ENCODE data around the gene GCDH. TPM values are rescaled to one million over a fixed set of nuclear protein-coding genes. Genes with fewer than 3 reads are reported as not detected.

The GCDH gene
- total and polyA plus RNA-seq, 2 donors from 2014 or later = 21.9 to 45.6 TPM

DNA sequence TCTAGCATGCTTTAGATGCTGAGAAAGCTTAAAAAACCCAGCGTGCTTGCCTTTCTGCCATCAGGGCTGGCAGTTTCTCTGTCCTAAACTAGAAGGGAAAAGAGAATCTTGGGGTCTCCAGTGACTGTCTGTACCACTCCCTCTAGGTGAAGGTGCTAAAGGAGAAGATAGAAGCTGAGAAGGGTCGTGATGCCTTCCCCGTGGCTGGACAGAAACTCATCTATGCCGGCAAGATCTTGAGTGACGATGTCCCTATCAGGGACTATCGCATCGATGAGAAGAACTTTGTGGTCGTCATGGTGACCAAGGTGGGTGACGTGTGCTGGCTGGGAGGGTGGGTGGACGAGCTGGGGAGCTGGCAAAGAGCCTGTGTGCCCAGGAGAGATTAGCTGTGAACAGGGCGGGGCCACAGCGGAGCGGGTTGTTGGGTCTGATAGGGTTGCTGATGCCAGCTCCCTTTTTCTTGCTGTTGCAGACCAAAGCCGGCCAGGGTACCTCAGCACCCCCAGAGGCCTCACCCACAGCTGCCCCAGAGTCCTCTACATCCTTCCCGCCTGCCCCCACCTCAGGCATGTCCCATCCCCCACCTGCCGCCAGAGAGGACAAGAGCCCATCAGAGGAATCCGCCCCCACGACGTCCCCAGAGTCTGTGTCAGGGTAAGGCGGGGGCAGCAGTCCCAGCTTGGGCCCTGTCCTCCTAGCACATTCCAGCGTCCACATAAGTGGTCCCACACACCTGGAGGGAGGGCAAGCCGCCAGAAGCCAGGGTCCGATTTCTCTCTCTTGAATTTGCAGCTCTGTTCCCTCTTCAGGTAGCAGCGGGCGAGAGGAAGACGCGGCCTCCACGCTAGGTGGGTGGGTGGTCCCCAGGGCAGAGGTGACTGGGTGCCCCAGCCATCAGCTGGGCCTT, 57.0 kb downstream of the GCDH start:
- Histone ChIP-seq H3K36me3 (ENCODE audit: control insufficient read depth in 2 of 3, insufficient read depth in 3 of 3, low read length in 3 of 3) (peaks cover 11 to 34% (median 31%) of the 10 kb centered on the region in 3 donors), H3K9ac (ENCODE audit: low read length in 3 of 3) (no peak overlapping the region), H3K9me3 (ENCODE audit: control insufficient read depth in 2 of 3, insufficient read depth in 1 of 3, low read length in 3 of 3) (no peaks in the 10 kb centered on the region), H3K4me3 (ENCODE audit: low read length in 3 of 3) (no peak overlapping the region), H3K27me3 (ENCODE audit: control insufficient read depth, insufficient read depth, low read length) (no peaks in the 10 kb centered on the region), H3K4me1 (ENCODE audit: control insufficient read depth in 2 of 3, insufficient read depth in 2 of 3, low read depth in 1 of 3, low read length in 3 of 3) (peaks cover 0 to 21% (median 12%) of the 10 kb centered on the region in 3 donors), H3K27ac (ENCODE audit: low read depth in 2 of 2, low read length in 2 of 2) (no peak overlapping the region)
- peak in 2 of 5 donors; percentile 61 to 77 for DNase-seq
- TF ChIP-seq, protein P1, sequence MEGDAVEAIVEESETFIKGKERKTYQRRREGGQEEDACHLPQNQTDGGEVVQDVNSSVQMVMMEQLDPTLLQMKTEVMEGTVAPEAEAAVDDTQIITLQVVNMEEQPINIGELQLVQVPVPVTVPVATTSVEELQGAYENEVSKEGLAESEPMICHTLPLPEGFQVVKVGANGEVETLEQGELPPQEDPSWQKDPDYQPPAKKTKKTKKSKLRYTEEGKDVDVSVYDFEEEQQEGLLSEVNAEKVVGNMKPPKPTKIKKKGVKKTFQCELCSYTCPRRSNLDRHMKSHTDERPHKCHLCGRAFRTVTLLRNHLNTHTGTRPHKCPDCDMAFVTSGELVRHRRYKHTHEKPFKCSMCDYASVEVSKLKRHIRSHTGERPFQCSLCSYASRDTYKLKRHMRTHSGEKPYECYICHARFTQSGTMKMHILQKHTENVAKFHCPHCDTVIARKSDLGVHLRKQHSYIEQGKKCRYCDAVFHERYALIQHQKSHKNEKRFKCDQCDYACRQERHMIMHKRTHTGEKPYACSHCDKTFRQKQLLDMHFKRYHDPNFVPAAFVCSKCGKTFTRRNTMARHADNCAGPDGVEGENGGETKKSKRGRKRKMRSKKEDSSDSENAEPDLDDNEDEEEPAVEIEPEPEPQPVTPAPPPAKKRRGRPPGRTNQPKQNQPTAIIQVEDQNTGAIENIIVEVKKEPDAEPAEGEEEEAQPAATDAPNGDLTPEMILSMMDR (IDR thresholded peaks at IDR 0.05; ENCODE audit: borderline replicate concordance, extremely low read depth, insufficient read depth) = no peak
- intact Hi-C loops (cut with DNase I) = no loop called here
- FAIRE-seq = no peak

DNA sequence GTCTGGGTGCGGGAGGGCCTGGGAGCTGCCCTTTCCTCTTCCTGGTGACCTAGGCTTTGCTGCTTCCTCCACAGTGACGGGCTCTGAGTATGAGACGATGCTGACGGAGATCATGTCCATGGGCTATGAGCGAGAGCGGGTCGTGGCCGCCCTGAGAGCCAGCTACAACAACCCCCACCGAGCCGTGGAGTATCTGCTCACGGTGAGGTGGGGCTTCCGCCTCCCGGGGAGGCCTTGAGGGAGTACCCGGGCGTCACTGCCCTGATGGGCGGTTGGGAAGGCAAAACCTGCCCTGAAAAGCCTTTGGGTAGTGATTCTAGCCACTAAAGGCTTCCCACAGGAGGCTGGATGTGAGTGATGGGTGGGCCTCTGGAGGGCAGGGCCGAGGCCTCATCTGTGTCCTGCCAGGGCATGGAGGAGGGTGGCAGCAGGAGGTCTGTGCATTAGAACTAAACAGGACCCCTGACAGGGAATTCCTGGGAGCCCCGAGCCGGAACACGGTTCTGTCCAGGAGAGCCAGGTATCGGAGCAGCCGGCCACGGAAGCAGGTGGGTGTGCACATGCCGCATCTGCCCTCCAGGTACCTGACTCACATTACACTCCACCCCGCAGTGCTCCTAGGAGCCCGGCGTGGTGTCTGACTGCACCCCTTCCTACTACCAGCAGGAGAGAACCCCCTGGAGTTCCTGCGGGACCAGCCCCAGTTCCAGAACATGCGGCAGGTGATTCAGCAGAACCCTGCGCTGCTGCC, 57.8 kb downstream of the GCDH start:
- H3K4me1 ChIP-seq (ENCODE audit: control insufficient read depth in 2 of 3, insufficient read depth in 2 of 3, low read depth in 1 of 3, low read length in 3 of 3) = peaks cover 0 to 14% (median 6%) of the 10 kb centered on the region in 3 donors
- H3K9me3 ChIP-seq (ENCODE audit: control insufficient read depth in 2 of 3, insufficient read depth in 1 of 3, low read length in 3 of 3) = no peaks in the 10 kb centered on the region
- H3K4me3 ChIP-seq (ENCODE audit: low read length in 3 of 3) = no peak overlapping the region
- intact Hi-C loops (cut with DNase I) = no loop called here
- no peaks in the 10 kb centered on the region for H3K27me3 ChIP-seq (ENCODE audit: control insufficient read depth, insufficient read depth, low read length)
- FAIRE-seq (no peak), DNase-seq (peak in 2 of 5 donors; percentile 49 to 75)
- TF ChIP-seq, protein P1 (IDR thresholded peaks at IDR 0.05; ENCODE audit: borderline replicate concordance, extremely low read depth, insufficient read depth) = no peak
- peaks cover 8 to 28% (median 27%) of the 10 kb centered on the region in 3 donors for H3K36me3 ChIP-seq (ENCODE audit: control insufficient read depth in 2 of 3, insufficient read depth in 3 of 3, low read length in 3 of 3)
- H3K27ac ChIP-seq (ENCODE audit: low read depth in 2 of 2, low read length in 2 of 2) = no peak overlapping the region
- H3K9ac ChIP-seq (ENCODE audit: low read length in 3 of 3) = no peak overlapping the region

Small RNA genes lying within 50 kb of the gene (microRNA-seq; reads per million reads assigned to microRNA genes)
- gene MIR5695 (not detected), gene MIR6515 (not detected), gene MIR6794 (not detected)

Other genes starting within 250 kb of the GCDH start
- 90.5 TPM for gene MAN2B1, start 224.4 kb upstream of the GCDH start, total RNA-seq
- gene MAN2B1, start 224.4 kb upstream of the GCDH start, polyA plus RNA-seq (ENCODE audit: insufficient read depth, low read depth, low replicate concordance) = 63.9 TPM
- 10.5 TPM for gene WDR83, start 224.4 kb upstream of the GCDH start, total RNA-seq
- gene WDR83, start 224.4 kb upstream of the GCDH start, polyA plus RNA-seq (ENCODE audit: insufficient read depth, low read depth, low replicate concordance) = 21.2 TPM
- 75.9 TPM for gene DHPS, start 209.3 kb upstream of the GCDH start, total RNA-seq
- 61.3 TPM for gene DHPS, start 209.3 kb upstream of the GCDH start, polyA plus RNA-seq (ENCODE audit: insufficient read depth, low read depth, low replicate concordance)
- not detected for gene GNG14, start 203.2 kb upstream of the GCDH start, total RNA-seq
- not detected for gene GNG14, start 203.2 kb upstream of the GCDH start, polyA plus RNA-seq (ENCODE audit: insufficient read depth, low read depth, low replicate concordance)
- gene FBXW9, start 194.5 kb upstream of the GCDH start, total RNA-seq = 11.4 TPM
- 14.9 TPM for gene FBXW9, start 194.5 kb upstream of the GCDH start, polyA plus RNA-seq (ENCODE audit: insufficient read depth, low read depth, low replicate concordance)
- 62.7 TPM for gene TNPO2, start 167.2 kb upstream of the GCDH start, total RNA-seq
- gene TNPO2, start 167.2 kb upstream of the GCDH start, polyA plus RNA-seq (ENCODE audit: insufficient read depth, low read depth, low replicate concordance) = 20.5 TPM
- gene TRIR, start 156.5 kb upstream of the GCDH start, total RNA-seq = 135 TPM
- gene TRIR, start 156.5 kb upstream of the GCDH start, polyA plus RNA-seq (ENCODE audit: insufficient read depth, low read depth, low replicate concordance) = 321 TPM
- 71.3 TPM for gene GET3, start 153.7 kb upstream of the GCDH start, total RNA-seq
- gene GET3, start 153.7 kb upstream of the GCDH start, polyA plus RNA-seq (ENCODE audit: insufficient read depth, low read depth, low replicate concordance) = 132 TPM
- not detected for gene BEST2, start 139.4 kb upstream of the GCDH start, total RNA-seq
- gene BEST2, start 139.4 kb upstream of the GCDH start, polyA plus RNA-seq (ENCODE audit: insufficient read depth, low read depth, low replicate concordance) = not detected
- 58.1 TPM for gene HOOK2, start 115.6 kb upstream of the GCDH start, total RNA-seq
- 41.8 TPM for gene HOOK2, start 115.6 kb upstream of the GCDH start, polyA plus RNA-seq (ENCODE audit: insufficient read depth, low read depth, low replicate concordance)
- gene JUNB, start 99.7 kb upstream of the GCDH start, total RNA-seq = 128 TPM
- 142 TPM for gene JUNB, start 99.7 kb upstream of the GCDH start, polyA plus RNA-seq (ENCODE audit: insufficient read depth, low read depth, low replicate concordance)
- 171 TPM for gene PRDX2, start 89.4 kb upstream of the GCDH start, total RNA-seq
- 664 TPM for gene PRDX2, start 89.4 kb upstream of the GCDH start, polyA plus RNA-seq (ENCODE audit: insufficient read depth, low read depth, low replicate concordance)
- 3.2 TPM for gene THSD8, start 89.1 kb upstream of the GCDH start, total RNA-seq
- gene THSD8, start 89.1 kb upstream of the GCDH start, polyA plus RNA-seq (ENCODE audit: insufficient read depth, low read depth, low replicate concordance) = 10.0 TPM
- 7.9 TPM for gene RNASEH2A, start 84.6 kb upstream of the GCDH start, total RNA-seq
- gene RNASEH2A, start 84.6 kb upstream of the GCDH start, polyA plus RNA-seq (ENCODE audit: insufficient read depth, low read depth, low replicate concordance) = 1.3 TPM
- not detected for gene RTBDN, start 56.6 kb upstream of the GCDH start, total RNA-seq
- not detected for gene RTBDN, start 56.6 kb upstream of the GCDH start, polyA plus RNA-seq (ENCODE audit: insufficient read depth, low read depth, low replicate concordance)
- gene MAST1, start 52.6 kb upstream of the GCDH start, total RNA-seq = 0.35 TPM
- gene MAST1, start 52.6 kb upstream of the GCDH start, polyA plus RNA-seq (ENCODE audit: insufficient read depth, low read depth, low replicate concordance) = 0.39 TPM
- 34.7 TPM for gene DNASE2, start 9.7 kb upstream of the GCDH start, total RNA-seq
- 50.9 TPM for gene DNASE2, start 9.7 kb upstream of the GCDH start, polyA plus RNA-seq (ENCODE audit: insufficient read depth, low read depth, low replicate concordance)
- not detected for gene KLF1, start 4.0 kb upstream of the GCDH start, total RNA-seq
- not detected for gene KLF1, start 4.0 kb upstream of the GCDH start, polyA plus RNA-seq (ENCODE audit: insufficient read depth, low read depth, low replicate concordance)
- not detected for gene SYCE2, start 28.1 kb downstream of the GCDH start, total RNA-seq
- gene SYCE2, start 28.1 kb downstream of the GCDH start, polyA plus RNA-seq (ENCODE audit: insufficient read depth, low read depth, low replicate concordance) = not detected
- 48.0 TPM for gene FARSA, start 42.6 kb downstream of the GCDH start, total RNA-seq
- 58.2 TPM for gene FARSA, start 42.6 kb downstream of the GCDH start, polyA plus RNA-seq (ENCODE audit: insufficient read depth, low read depth, low replicate concordance)
- gene CALR, start 47.4 kb downstream of the GCDH start, total RNA-seq = 1,087 TPM
- 1,037 TPM for gene CALR, start 47.4 kb downstream of the GCDH start, polyA plus RNA-seq (ENCODE audit: insufficient read depth, low read depth, low replicate concordance)
- gene RAD23A, start 54.7 kb downstream of the GCDH start, total RNA-seq = 79.2 TPM
- 105 TPM for gene RAD23A, start 54.7 kb downstream of the GCDH start, polyA plus RNA-seq (ENCODE audit: insufficient read depth, low read depth, low replicate concordance)
- 18.4 TPM for gene GADD45GIP1, start 66.1 kb downstream of the GCDH start, total RNA-seq
- gene GADD45GIP1, start 66.1 kb downstream of the GCDH start, polyA plus RNA-seq (ENCODE audit: insufficient read depth, low read depth, low replicate concordance) = 71.3 TPM
- not detected for gene DAND5, start 78.4 kb downstream of the GCDH start, total RNA-seq
- gene DAND5, start 78.4 kb downstream of the GCDH start, polyA plus RNA-seq (ENCODE audit: insufficient read depth, low read depth, low replicate concordance) = not detected
- 65.0 TPM for gene NFIX, start 104.3 kb downstream of the GCDH start, total RNA-seq
- 4.3 TPM for gene NFIX, start 104.3 kb downstream of the GCDH start, polyA plus RNA-seq (ENCODE audit: insufficient read depth, low read depth, low replicate concordance)
- 13.8 TPM for gene LYL1, start 211.7 kb downstream of the GCDH start, total RNA-seq
- 8.5 TPM for gene LYL1, start 211.7 kb downstream of the GCDH start, polyA plus RNA-seq (ENCODE audit: insufficient read depth, low read depth, low replicate concordance)
- 40.0 TPM for gene TRMT1, start 225.6 kb downstream of the GCDH start, total RNA-seq
- 22.7 TPM for gene TRMT1, start 225.6 kb downstream of the GCDH start, polyA plus RNA-seq (ENCODE audit: insufficient read depth, low read depth, low replicate concordance)
- 46.1 TPM for gene NACC1, start 227.1 kb downstream of the GCDH start, total RNA-seq
- gene NACC1, start 227.1 kb downstream of the GCDH start, polyA plus RNA-seq (ENCODE audit: insufficient read depth, low read depth, low replicate concordance) = 16.7 TPM

Measured in kidney (tissue), 14 donors.